HEK293T (cell line): Measurements from ENCODE around the gene SLC25A48.

ENCODE experiments used
- ARNT ChIP-seq: fragments of 450-650 bp; IDR thresholded peaks from 2 replicates; pipeline ENCODE4 v1.6.1; 2017; ENCODE audit warnings: mild to moderate bottlenecking
- BHLHE40 ChIP-seq: fragments of 450-650 bp; IDR thresholded peaks from 2 replicates; pipeline ENCODE4 v1.6.1; 2016; ENCODE audit warnings: mild to moderate bottlenecking, moderate library complexity, borderline replicate concordance
- FOXA1 ChIP-seq: fragments of 450-650 bp; IDR thresholded peaks from 2 replicates; pipeline ENCODE4 v1.6.1; 2016; ENCODE audit warnings: mild to moderate bottlenecking
- FOXK2 ChIP-seq: fragments of 450-650 bp; IDR thresholded peaks from 2 replicates; pipeline ENCODE4 v1.6.1; 2016; ENCODE audit warnings: mild to moderate bottlenecking
- FOXM1 ChIP-seq: fragments of 450-650 bp; IDR thresholded peaks from 2 replicates; pipeline ENCODE4 v1.6.1; 2017; ENCODE audit warnings: mild to moderate bottlenecking, borderline replicate concordance
- L3MBTL2 ChIP-seq: fragments of 450-650 bp; conservative IDR thresholded peaks from 2 replicates; pipeline ENCODE4 v1.6.1; 2016; ENCODE audit warnings: mild to moderate bottlenecking
- LEF1 ChIP-seq: fragments of 450-650 bp; IDR thresholded peaks from 2 replicates; pipeline ENCODE4 v1.6.1; 2017; ENCODE audit warnings: mild to moderate bottlenecking, borderline replicate concordance
- NFRKB ChIP-seq: fragments of 450-650 bp; IDR thresholded peaks from 2 replicates; pipeline ENCODE4 v1.6.1; 2016; ENCODE audit warnings: mild to moderate bottlenecking, moderate library complexity
- SP1 ChIP-seq: fragments of 450-650 bp; IDR thresholded peaks from 2 replicates; pipeline ENCODE4 v1.6.1; 2017
- TARDBP ChIP-seq: fragments of 450-650 bp; IDR thresholded peaks from 2 replicates; pipeline ENCODE4 v1.6.1; 2016
- ZNF384 ChIP-seq: fragments of 450-650 bp; IDR thresholded peaks from 2 replicates; pipeline ENCODE4 v1.6.1; 2016

DNA sequence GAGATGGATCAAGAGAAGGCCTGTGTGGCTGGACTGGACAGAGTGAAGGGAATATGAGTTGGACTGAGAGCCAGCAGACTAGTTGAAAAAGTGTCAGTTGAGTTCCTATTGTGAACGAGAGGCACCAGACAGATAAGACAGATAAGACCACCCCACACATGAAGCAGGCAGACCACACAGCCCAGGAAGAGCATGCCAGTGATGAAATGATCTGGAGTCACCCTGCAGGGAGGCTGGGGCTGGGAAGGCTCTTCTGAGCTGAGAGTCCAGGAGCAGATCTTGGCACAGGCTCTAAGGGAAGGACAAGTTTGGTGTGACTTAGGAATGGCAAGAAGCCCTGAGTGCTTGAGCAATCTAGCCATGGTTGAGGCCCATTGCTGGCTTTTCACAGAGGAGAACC is 10.6 kb upstream of the SLC25A48 start:
- TF ChIP-seq BHLHE40 (no peak), LEF1 (no peak), ZNF384 (no peak), TARDBP (no peak), ARNT (no peak), FOXA1 (no peak), SP1 (no peak), FOXM1 (no peak), NFRKB (no peak), FOXK2 (no peak), L3MBTL2 (no peak)
